HepG2 (cell line): Measurements from ENCODE around the gene LSM8. TPM values are rescaled to one million over a fixed set of nuclear protein-coding genes. Genes with fewer than 3 reads are reported as not detected.

Source experiments
- ATAC-seq: fragments of 200-7000 bp; cut with Tn5 transposase; 3 replicates; pipeline ENCODE4 v1.9.1; 2020; ENCODE audit warnings: mild to moderate bottlenecking, moderate library complexity
- BruUV-seq: library from RNA; stranded (reverse); fragments of 400-500 nt; replicated peaks from 2 replicates; lab custom pipeline; 2021; lab: Mats Ljungman, UMichigan
- CTCF ChIA-PET: fragments of 300-600 bp; formaldehyde crosslinking; extraction: SDS; loops from one replicate; lab custom pipeline; 2021; ENCODE audit warnings: low total read pairs, inconsistent platforms, low intra/inter-chr PET ratio; lab: Yijun Ruan, JAX
- POLR2A ChIA-PET: fragments of 350-600 bp; sonication (Branson Sonifier 250); formaldehyde crosslinking; loops from one replicate; lab custom pipeline; 2020; ENCODE audit warnings: antibody characterized with exemption, inconsistent platforms; lab: Yijun Ruan, JAX
- DNase-seq: peaks from one replicate; pipeline ENCODE4 v3.0.0-alpha.2; 2015; ENCODE audit warnings: low spot score
- FAIRE-seq: peaks from 3 replicates; lab custom pipeline; 2011; peaks lifted over from hg19 to GRCh38; lab: Jason Lieb, UNC
- H2AFZ ChIP-seq: one replicate; pipeline ENCODE4 v1.6.1; 2011; ENCODE audit warnings: low read length, inconsistent platforms
- H3K27ac ChIP-seq: fragments of 300-600 bp; 3 replicates; pipeline ENCODE4 v1.8.0; 2011; ENCODE audit warnings: mixed run types, mild to moderate bottlenecking, mixed read lengths, low read length, inconsistent platforms; ENCODE audit not compliant: insufficient read depth; ENCODE audit errors: extremely low read length
- H3K27me3 ChIP-seq, 2 experiments: fragments of 200-600 bp in 1 of 2; 2 replicates in 1 of 2; 3 replicates in 1 of 2; pipeline versions ENCODE4 v1.6.0 to v1.8.0; 2011; ENCODE audit warnings: low read length in 2 of 2, mild to moderate bottlenecking in 2 of 2, moderate library complexity in 2 of 2, inconsistent platforms in 1 of 2; ENCODE audit not compliant: insufficient read depth in 2 of 2, control insufficient read depth in 1 of 2
- H3K36me3 ChIP-seq, 2 experiments: fragments of 200-600 bp in 1 of 2; replicated peaks in 1 of 2; 2 replicates in 1 of 2; 3 replicates in 1 of 2; pipeline versions ENCODE4 v1.5.1 to v1.8.0; 2011; ENCODE audit warnings: low read length in 2 of 2, inconsistent platforms in 1 of 2; ENCODE audit not compliant: insufficient read depth in 2 of 2, control insufficient read depth in 1 of 2
- H3K4me1 ChIP-seq: 2 replicates; pipeline ENCODE4 v1.5.1; 2012; ENCODE audit warnings: low read length, inconsistent platforms; ENCODE audit not compliant: insufficient read depth
- H3K4me2 ChIP-seq: 2 replicates; pipeline ENCODE4 v1.6.0; 2011; ENCODE audit warnings: low read depth, low read length, inconsistent platforms
- H3K4me3 ChIP-seq, 3 experiments: fragments of 200-600 bp in 1 of 3; sonication (generic), shearing (Covaris generic) in 1 of 3; replicated peaks in 1 of 3; 2 replicates each; pipeline ENCODE4 v1.5.1; 2011 to 2016; ENCODE audit warnings: low read length in 3 of 3, inconsistent platforms in 2 of 3, low read depth in 2 of 3, mild to moderate bottlenecking in 2 of 3, control low read depth in 1 of 3, mixed read lengths in 1 of 3; ENCODE audit not compliant: insufficient read depth in 1 of 3
- H3K79me2 ChIP-seq: one replicate; pipeline ENCODE4 v1.6.1; 2011; ENCODE audit warnings: low read length, inconsistent platforms; ENCODE audit not compliant: insufficient read depth
- H3K9ac ChIP-seq: 2 replicates; pipeline ENCODE4 v1.6.0; 2011; ENCODE audit warnings: mild to moderate bottlenecking, low read depth, low read length, inconsistent platforms; ENCODE audit not compliant: insufficient read depth
- H3K9me3 ChIP-seq: 2 replicates; pipeline ENCODE4 v1.5.1; 2012; ENCODE audit warnings: mild to moderate bottlenecking, low read length
- H4K20me1 ChIP-seq: 2 replicates; pipeline ENCODE4 v1.6.0; 2011; ENCODE audit warnings: inconsistent platforms, mild to moderate bottlenecking, low read length, moderate library complexity; ENCODE audit not compliant: insufficient read depth
- E2F1 ChIP-seq: sonication (generic); formaldehyde crosslinking; IDR thresholded peaks from 2 replicates; pipeline ENCODE4 v1.5.0; 2020; ENCODE audit warnings: missing genetic modification reagents
- ETS1 ChIP-seq: sonication (generic); formaldehyde crosslinking; IDR thresholded peaks from 2 replicates; pipeline ENCODE4 v1.4.0; 2020; ENCODE audit warnings: missing genetic modification reagents
- HNF4G ChIP-seq, 2 experiments: sonication (generic) in 1 of 2; formaldehyde crosslinking in 1 of 2; IDR thresholded peaks; 2 replicates each; pipeline versions ENCODE4 v1.4.0 to v1.6.1; 2011 to 2020; ENCODE audit warnings: borderline replicate concordance in 2 of 2, low read depth in 2 of 2, mild to moderate bottlenecking in 2 of 2, low read length in 1 of 2, missing genetic modification reagents in 1 of 2, moderate library complexity in 1 of 2
- HOXA5 ChIP-seq: sonication (generic); formaldehyde crosslinking; IDR thresholded peaks from 2 replicates; pipeline ENCODE4 v1.4.0; 2020; ENCODE audit warnings: missing genetic modification reagents
- HOXA9 ChIP-seq: sonication (generic); formaldehyde crosslinking; IDR thresholded peaks from 2 replicates; pipeline ENCODE4 v1.8.1; 2022; ENCODE audit warnings: missing genetic modification reagents, mild to moderate bottlenecking, moderate library complexity, borderline replicate concordance
- MATR3 ChIP-seq: sonication (generic); formaldehyde crosslinking; IDR thresholded peaks from 2 replicates; pipeline ENCODE4 v1.4.0; 2020; ENCODE audit warnings: missing genetic modification reagents
- NR2F2 ChIP-seq: IDR thresholded peaks from 2 replicates; pipeline ENCODE4 v1.6.1; 2012; ENCODE audit warnings: low read depth, inconsistent platforms, borderline replicate concordance
- SKI ChIP-seq: fragments of 450-650 bp; IDR thresholded peaks from one replicate; pipeline ENCODE4 v1.6.1; 2018; ENCODE audit warnings: mild to moderate bottlenecking; ENCODE audit not compliant: partially characterized antibody
- SP1 ChIP-seq, 2 experiments: fragments of 450-650 bp in 1 of 2; sonication (generic) in 1 of 2; formaldehyde crosslinking in 1 of 2; IDR thresholded peaks; 2 replicates each; pipeline versions ENCODE4 v1.4.0 to v1.6.1; 2016 to 2020; ENCODE audit warnings: missing genetic modification reagents in 1 of 2
- SPEN ChIP-seq: sonication (generic); formaldehyde crosslinking; IDR thresholded peaks from 2 replicates; pipeline ENCODE4 v1.5.1; 2020; ENCODE audit warnings: low read depth, mild to moderate bottlenecking, missing genetic modification reagents
- TEF ChIP-seq: sonication (generic); formaldehyde crosslinking; IDR thresholded peaks from 2 replicates; pipeline ENCODE4 v1.5.0; 2020; ENCODE audit warnings: missing genetic modification reagents
- ZFP36 ChIP-seq: fragments of 150-350 bp; IDR thresholded peaks from 2 replicates; pipeline ENCODE4 v1.6.1; 2018; ENCODE audit warnings: borderline replicate concordance, low read length, low read depth; ENCODE audit not compliant: partially characterized antibody
- ZNF225 ChIP-seq: sonication (generic); formaldehyde crosslinking; IDR thresholded peaks from 2 replicates; pipeline ENCODE4 v1.4.0; 2020; ENCODE audit warnings: mild to moderate bottlenecking, missing genetic modification reagents
- ZNF44 ChIP-seq: sonication (generic); formaldehyde crosslinking; IDR thresholded peaks from 2 replicates; pipeline ENCODE4 v1.5.1; 2020; ENCODE audit warnings: mild to moderate bottlenecking, missing genetic modification reagents
- ZNF766 ChIP-seq: sonication (generic); formaldehyde crosslinking; IDR thresholded peaks from 2 replicates; pipeline ENCODE4 v1.5.0; 2020; ENCODE audit warnings: missing genetic modification reagents, borderline replicate concordance
- WGBS: methylation state at CpG from one replicate; pipeline ENCODE4 v1.1.6; 2017; ENCODE audit warnings: low lambda C conversion rate; 5-methylcytosine and 5-hydroxymethylcytosine counted together
- in situ Hi-C: cut with HindIII; loops from 2 replicates; pipeline ENCODE4 v1.10.0; 2017; ENCODE audit warnings: low pct_unique_long_range_greater_than_20kb; ENCODE audit not compliant: extremely low pct_ligation_motif_present
- intact Hi-C: fragments of 100-400 bp; cut with micrococcal nuclease; formaldehyde crosslinking; loops from one replicate; pipeline ENCODE4 v1.10.0; 2022; ENCODE audit not compliant: unreplicated experiment
- polyA plus RNA-seq, 8 experiments: library from polyadenylated mRNA; depleted of rRNA in 3 of 8; stranded (reverse) in 7 of 8; unstranded in 1 of 8; fragments of >200 nt; fragmentation: Illumina TruSeq in 4 of 8; extraction: Trizol in 4 of 8; gene quantifications; 2 replicates each; pipeline versions ENCODE4 v1.2.1 to v1.2.3, GENCODE V29; 2011 to 2016; ENCODE audit warnings: low read depth in 4 of 8, missing spikeins in 1 of 8, mixed read lengths in 1 of 8; ENCODE audit not compliant: insufficient read depth in 1 of 8
- total RNA-seq, 5 experiments: library from RNA; depleted of rRNA; stranded (reverse); fragments of >200 nt; fragmentation: Illumina TruSeq; extraction: Trizol; gene quantifications; 2 replicates each; pipeline ENCODE4 v1.2.3, GENCODE V29; 2016; ENCODE audit warnings: low read depth in 1 of 5

Gene LSM8
- total and polyA plus RNA-seq, 2 of the 13 experiments (the other 11 are each of a cell fraction or from before 2014, with no cell fraction given): 44.3 to 67.3 TPM

GRCh38 chr7:118217210-118217619, 33.3 kb downstream of the LSM8 start:
- H3K9me3 ChIP-seq: no peaks in the 10 kb centered on the region
- H3K9ac ChIP-seq: no peak overlapping the region
- intact Hi-C loops (no loop called here), in situ Hi-C loops (no loop called here)
- H3K4me1 ChIP-seq: no peaks in the 10 kb centered on the region
- H3K4me2 ChIP-seq: no peak overlapping the region
- no peak for FAIRE-seq
- H3K36me3 ChIP-seq: no peaks in the 10 kb centered on the region
- no peaks in the 10 kb centered on the region for H4K20me1 ChIP-seq
- DNase-seq: no peak
- TF ChIP-seq TEF (no peak), ETS1 (CRISPR knock-in tag) (no peak), SP1 (IDR thresholded peaks at IDR 0.05) (no peak), SP1 (CRISPR knock-in tag; IDR thresholded peaks at IDR 0.05) (no peak), ZNF766 (CRISPR knock-in tag) (no peak), ZFP36 (no peak), MATR3 (CRISPR knock-in tag) (no peak), ZNF225 (CRISPR knock-in tag) (no peak), E2F1 (CRISPR knock-in tag) (no peak), SPEN (no peak), NR2F2 (no peak), SKI (no peak), HOXA5 (CRISPR knock-in tag) (no peak), ZNF44 (no peak), HNF4G (IDR thresholded peaks at IDR 0.05; ENCODE audit: borderline replicate concordance, low read depth, low read length) (no peak), HNF4G (CRISPR knock-in tag; IDR thresholded peaks at IDR 0.05; ENCODE audit: borderline replicate concordance, low read depth) (no peak), HOXA9 (no peak)
- no peak for ATAC-seq
- no peak overlapping the region for H2AFZ ChIP-seq
- H3K27ac ChIP-seq: no peak overlapping the region
- ChIA-PET POLR2A (no interaction called here), CTCF (no interaction called here)
- H3K79me2 ChIP-seq: no peaks in the 10 kb centered on the region
- WGBS: 0% methylated on average over 1 of the region's 1 CpG
- H3K27me3 ChIP-seq: no peaks in the 10 kb centered on the region; a peak in 1 of 5 replicates
- BruUV-seq: no TSS peak
- no peak overlapping the region for H3K4me3 ChIP-seq
